Brain microvascular endothelial cell (primary cell): ENCODE results near the gene SPHK2.

Source experiments
- DNase-seq: peaks from one replicate; pipeline ENCODE4 v3.0.0-alpha.2; 2020
- H3K27ac ChIP-seq: fragments of 250-450 bp; sonication (Bioruptor Pico); 2 replicates; pipeline ENCODE4 v1.5.1; 2020; ENCODE audit warnings: mild to moderate bottlenecking, moderate library complexity
- H3K27me3 ChIP-seq: fragments of 250-450 bp; sonication (Bioruptor Pico); replicated peaks from 2 replicates; pipeline ENCODE4 v1.5.1; 2020; ENCODE audit warnings: mild to moderate bottlenecking
- H3K36me3 ChIP-seq: fragments of 250-450 bp; sonication (Bioruptor Pico); replicated peaks from 2 replicates; pipeline ENCODE4 v1.5.1; 2020; ENCODE audit warnings: mild to moderate bottlenecking
- H3K4me3 ChIP-seq: 2 replicates; pipeline ENCODE4 v1.5.1; 2011; ENCODE audit warnings: low read depth, mild to moderate bottlenecking, control low read depth, low read length, moderate library complexity
- CTCF ChIP-seq: IDR thresholded peaks from 2 replicates; pipeline ENCODE4 v1.5.1; 2011; ENCODE audit warnings: low read depth, mild to moderate bottlenecking, moderate library complexity, low read length, control low read depth, inconsistent platforms; ENCODE audit errors: missing control alignments
- in situ Hi-C: cut with HindIII; loops from 2 replicates; pipeline ENCODE4 v1.10.0; 2017; ENCODE audit warnings: low sequenced_read_pairs, low pct_ligation_motif_present

SPHK2 gene

DNA sequence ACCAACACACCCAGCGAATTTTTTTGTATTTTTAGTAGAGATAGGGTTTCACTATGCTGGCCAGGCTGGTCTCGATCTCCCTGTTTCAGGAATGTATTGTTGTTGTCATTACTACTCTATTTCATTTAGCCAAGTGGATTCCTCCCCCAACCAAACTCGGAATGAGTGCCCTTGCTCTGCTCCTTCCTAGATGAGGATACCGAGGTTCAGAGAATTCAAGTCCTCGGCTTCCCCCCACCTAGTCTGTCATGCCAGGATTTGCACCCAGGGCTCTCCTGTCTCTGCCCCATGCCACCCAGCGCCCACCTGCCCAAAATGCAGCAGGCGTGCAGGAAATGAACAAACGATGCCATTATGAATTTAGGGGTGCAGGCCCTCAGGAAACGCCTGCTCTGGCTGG, 16.3 kb upstream of the SPHK2 start:
- in situ Hi-C loops: no loop called here
- DNase-seq: no peak
- no peak for TF ChIP-seq CTCF

GRCh38 chr19:48603449-48603848, 15.9 kb upstream of the SPHK2 start:
- Histone ChIP-seq H3K27ac (no peak overlapping the region), H3K36me3 (no peaks in the 10 kb centered on the region), H3K4me3 (no peak overlapping the region), H3K27me3 (no peaks in the 10 kb centered on the region)
- no peak for TF ChIP-seq CTCF
- in situ Hi-C loops: no loop called here
- no peak for DNase-seq

More for the DNA sequence above, 16.3 kb upstream of the SPHK2 start:
- Histone ChIP-seq H3K36me3 (no peaks in the 10 kb centered on the region), H3K27me3 (no peaks in the 10 kb centered on the region), H3K27ac (no peak overlapping the region), H3K4me3 (no peak overlapping the region)

- in situ Hi-C loops: no loop called here
- H3K4me3 ChIP-seq: no peak overlapping the region
- DNase-seq: no peak
- H3K27ac ChIP-seq: no peak overlapping the region
- H3K36me3 ChIP-seq: no peaks in the 10 kb centered on the region
- no peak for TF ChIP-seq CTCF
- H3K27me3 ChIP-seq: no peaks in the 10 kb centered on the region
These were observed 15.5 kb upstream of the SPHK2 start for GRCh38 chr19:48603850-48604249.

DNA sequence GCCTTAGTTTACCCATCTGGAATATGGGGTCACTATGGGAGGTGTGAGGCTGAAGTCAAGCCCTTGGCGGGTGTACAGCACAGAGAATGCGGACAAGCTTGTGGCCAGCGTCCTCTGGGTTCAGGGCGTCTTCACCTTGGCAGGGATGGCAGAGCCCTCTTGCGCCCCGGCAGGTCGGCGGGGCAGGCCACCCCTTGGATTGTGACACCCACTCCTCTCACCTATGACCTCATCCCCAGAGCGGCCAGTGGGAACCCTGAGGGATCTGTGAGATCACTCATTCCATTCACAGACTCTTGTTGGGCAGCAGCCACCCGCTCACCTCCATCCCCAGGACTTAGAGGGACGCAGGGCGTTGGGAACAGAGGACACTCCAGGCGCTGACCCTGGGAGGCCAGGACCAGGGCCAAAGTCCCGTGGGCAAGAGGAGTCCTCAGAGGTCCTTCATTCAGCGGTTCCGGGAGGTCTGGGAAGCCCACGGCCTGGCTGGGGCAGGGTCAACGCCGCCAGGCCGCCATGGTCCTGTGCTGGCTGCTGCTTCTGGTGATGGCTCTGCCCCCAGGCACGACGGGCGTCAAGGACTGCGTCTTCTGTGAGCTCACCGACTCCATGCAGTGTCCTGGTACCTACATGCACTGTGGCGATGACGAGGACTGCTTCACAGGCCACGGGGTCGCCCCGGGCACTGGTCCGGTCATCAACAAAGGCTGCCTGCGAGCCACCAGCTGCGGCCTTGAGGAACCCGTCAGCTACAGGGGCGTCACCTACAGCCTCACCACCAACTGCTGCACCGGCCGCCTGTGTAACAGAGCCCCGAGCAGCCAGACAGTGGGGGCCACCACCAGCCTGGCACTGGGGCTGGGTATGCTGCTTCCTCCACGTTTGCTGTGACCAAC, 12.6 kb upstream of the SPHK2 start, which contains the start of gene SPACA4:
SPACA4 (plus strand) TSS at position 280 of the 896 bp plus-strand sequence; CDS start at position 517, 237 bp downstream.
- H3K27ac ChIP-seq: no peak within 1 kb of the TSS
- TF ChIP-seq CTCF: no peak
- H3K36me3 ChIP-seq: no peaks in the 10 kb centered on the region
- no peaks in the 10 kb centered on the region for H3K27me3 ChIP-seq
- DNase-seq: no peak
- in situ Hi-C loops: no loop called here
- no peak within 1 kb of the TSS for H3K4me3 ChIP-seq

GRCh38 chr19:48607359-48607755, 11.9 kb upstream of the SPHK2 start:
- H3K36me3 ChIP-seq: no peaks in the 10 kb centered on the region

More at GRCh38 chr19:48607359-48607755, 11.9 kb upstream of the SPHK2 start:
- no peak overlapping the region for H3K27ac ChIP-seq
- H3K4me3 ChIP-seq: no peak overlapping the region
- no peak for DNase-seq
- in situ Hi-C loops: no loop called here
- no peaks in the 10 kb centered on the region for H3K27me3 ChIP-seq
- no peak for TF ChIP-seq CTCF
